Neural progenitor cell (in vitro differentiated cells): ENCODE measurements around the gene CACNG7. TPM values are rescaled to one million over a fixed set of nuclear protein-coding genes. Genes with fewer than 3 reads are reported as not detected.

ENCODE experiments used
- DNase-seq: peaks from one replicate; pipeline ENCODE4 v3.0.0-alpha.2; 2016; ENCODE audit warnings: low spot score
- H2AFZ ChIP-seq: fragments of 200-600 bp; sonication (generic); replicated peaks from 2 replicates; pipeline ENCODE4 v1.6.1; 2016; ENCODE audit warnings: antibody characterized with exemption
- H3F3A ChIP-seq: fragments of 200-600 bp; sonication (generic); 2 replicates; pipeline ENCODE4 v1.6.1; 2016; ENCODE audit warnings: antibody characterized with exemption, low read depth
- H3K27ac ChIP-seq: fragments of 200-600 bp; sonication (generic); 2 replicates; pipeline ENCODE4 v1.5.1; 2016; ENCODE audit warnings: mild to moderate bottlenecking
- H3K27me3 ChIP-seq: fragments of 200-600 bp; sonication (generic); 2 replicates; pipeline ENCODE4 v1.6.1; 2016; ENCODE audit warnings: mild to moderate bottlenecking, moderate library complexity
- H3K36me3 ChIP-seq: fragments of 200-600 bp; sonication (generic); 2 replicates; pipeline ENCODE4 v1.5.1; 2016
- H3K4me1 ChIP-seq: fragments of 200-600 bp; sonication (generic); 2 replicates; pipeline ENCODE4 v1.6.1; 2016; ENCODE audit warnings: mixed run types
- H3K4me2 ChIP-seq: fragments of 200-600 bp; sonication (generic); 2 replicates; pipeline ENCODE4 v1.6.1; 2016
- H3K4me3 ChIP-seq: fragments of 200-600 bp; sonication (generic); 2 replicates; pipeline ENCODE4 v1.5.1; 2016
- H3K79me2 ChIP-seq: fragments of 200-600 bp; sonication (generic); 2 replicates; pipeline ENCODE4 v1.6.1; 2016; ENCODE audit warnings: low read depth
- H3K9ac ChIP-seq: fragments of 200-600 bp; sonication (generic); 2 replicates; pipeline ENCODE4 v1.6.1; 2016
- H3K9me3 ChIP-seq: fragments of 200-600 bp; sonication (generic); 2 replicates; pipeline ENCODE4 v1.5.1; 2016; ENCODE audit warnings: low read depth
- H4K20me1 ChIP-seq: fragments of 200-600 bp; sonication (generic); 2 replicates; pipeline ENCODE4 v1.6.1; 2016; ENCODE audit warnings: low read depth
- H3K27ac Mint-ChIP-seq: 3 replicates; pipeline ENCODE4 v1.8.0; 2021; ENCODE audit warnings: mixed read lengths
- H3K27me3 Mint-ChIP-seq: 2 replicates; pipeline ENCODE4 v1.8.0; 2022; ENCODE audit warnings: low read depth, mild to moderate bottlenecking, inconsistent platforms, moderate library complexity, mixed read lengths; ENCODE audit not compliant: insufficient read depth
- H3K36me3 Mint-ChIP-seq: 3 replicates; pipeline ENCODE4 v1.8.0; 2021; ENCODE audit warnings: mixed read lengths
- H3K4me1 Mint-ChIP-seq: 3 replicates; pipeline ENCODE4 v1.8.0; 2021; ENCODE audit warnings: mixed read lengths
- H3K4me3 Mint-ChIP-seq: 3 replicates; pipeline ENCODE4 v1.8.0; 2021; ENCODE audit warnings: mild to moderate bottlenecking, moderate library complexity, mixed read lengths
- H3K9me3 Mint-ChIP-seq: 3 replicates; pipeline ENCODE4 v1.8.0; 2020; ENCODE audit warnings: mixed read lengths
- CTCF ChIP-seq: fragments of 200-600 bp; sonication (generic); IDR thresholded peaks from 2 replicates; pipeline ENCODE4 v1.5.1; 2017; ENCODE audit warnings: antibody characterized with exemption, mild to moderate bottlenecking
- EZH2 ChIP-seq: fragments of 200-600 bp; sonication (generic); IDR thresholded peaks from 2 replicates; pipeline ENCODE4 v1.6.1; 2017; ENCODE audit warnings: antibody characterized with exemption, mild to moderate bottlenecking, moderate library complexity
- EZH2phosphoT487 ChIP-seq: fragments of 200-600 bp; sonication (generic); IDR thresholded peaks from 2 replicates; pipeline ENCODE4 v1.6.1; 2017; ENCODE audit warnings: antibody characterized with exemption
- total RNA-seq: library from RNA; depleted of rRNA; stranded (reverse); fragments of >200 nt; gene quantifications from 2 replicates; pipeline ENCODE4 v1.2.3, GENCODE V29; 2015; ENCODE audit warnings: low replicate concordance

The CACNG7 gene
- total RNA-seq, 1 donor from 2014 or later: 6.7 TPM

- peak; percentile 91 for DNase-seq
- Histone ChIP-seq H3K9ac (no peak overlapping the region), H3K4me2 (no peak overlapping the region), H3K27me3 (no peaks in the 10 kb centered on the region), H3K9me3 (no peaks in the 10 kb centered on the region), H3K36me3 (no peaks in the 10 kb centered on the region), H4K20me1 (peaks cover 28% of the 10 kb centered on the region), H3K27ac (no peak overlapping the region), H3K79me2 (no peaks in the 10 kb centered on the region), H2AFZ (no peak overlapping the region), H3K4me3 (no peak overlapping the region), H3K4me1 (no peaks in the 10 kb centered on the region), H3F3A (no peaks in the 10 kb centered on the region)
- no peaks in the 10 kb centered on the region for H3K9me3 Mint-ChIP-seq
- H3K27me3 Mint-ChIP-seq: peaks cover 1% of the 10 kb centered on the region
- no peak overlapping the region for H3K4me3 Mint-ChIP-seq
- H3K36me3 Mint-ChIP-seq: peaks cover 36% of the 10 kb centered on the region
- no peak for TF ChIP-seq EZH2
- TF ChIP-seq CTCF: no peak
- no peak for TF ChIP-seq EZH2phosphoT487
- H3K27ac Mint-ChIP-seq: no peak overlapping the region
- no peaks in the 10 kb centered on the region for H3K4me1 Mint-ChIP-seq
Observed at GRCh38 chr19:53927739-53928138, 18.7 kb downstream of the CACNG7 start.

- TF ChIP-seq EZH2phosphoT487: no peak
- Mint-ChIP-seq H3K4me3 (no peak overlapping the region), H3K4me1 (peaks cover 6% of the 10 kb centered on the region), H3K27ac (no peak overlapping the region), H3K36me3 (peaks cover 38% of the 10 kb centered on the region), H3K9me3 (peaks cover 2% of the 10 kb centered on the region), H3K27me3 (peaks cover 2% of the 10 kb centered on the region)
- Histone ChIP-seq H3K79me2 (no peaks in the 10 kb centered on the region), H3K27me3 (no peaks in the 10 kb centered on the region), H3K4me3 (no peak overlapping the region), H3F3A (no peaks in the 10 kb centered on the region), H3K4me1 (peaks cover 6% of the 10 kb centered on the region), H3K27ac (no peak overlapping the region), H3K9ac (no peak overlapping the region), H4K20me1 (peaks cover 3% of the 10 kb centered on the region), H3K36me3 (no peaks in the 10 kb centered on the region), H3K4me2 (peak overlapping the region; percentile 27), H2AFZ (no peak overlapping the region), H3K9me3 (no peaks in the 10 kb centered on the region)
- peak; percentile 36 for DNase-seq
Observed at GRCh38 chr19:53936029-53936428, 27.0 kb downstream of the CACNG7 start.

GRCh38 chr19:53942001-53942786 lies 33.1 kb downstream of the CACNG7 start:
- Mint-ChIP-seq H3K4me1 (peaks cover 6% of the 10 kb centered on the region), H3K4me3 (no peak overlapping the region), H3K9me3 (peaks cover 5% of the 10 kb centered on the region), H3K27me3 (peaks cover 5% of the 10 kb centered on the region), H3K27ac (no peak overlapping the region), H3K36me3 (peaks cover 32% of the 10 kb centered on the region)
- DNase-seq: peak; percentile 96
- Histone ChIP-seq H3F3A (peaks cover 8% of the 10 kb centered on the region), H3K79me2 (no peaks in the 10 kb centered on the region), H3K27me3 (peaks cover 19% of the 10 kb centered on the region), H3K4me3 (peak overlapping the region; percentile 46), H3K9me3 (no peaks in the 10 kb centered on the region), H3K4me2 (peak overlapping the region; percentile 78), H4K20me1 (no peaks in the 10 kb centered on the region), H3K4me1 (peaks cover 3% of the 10 kb centered on the region), H3K9ac (no peak overlapping the region), H2AFZ (no peak overlapping the region), H3K36me3 (no peaks in the 10 kb centered on the region), H3K27ac (no peak overlapping the region)
- TF ChIP-seq CTCF: peak; percentile 73
- TF ChIP-seq EZH2: no peak
- TF ChIP-seq EZH2phosphoT487: no peak

- peak overlapping the region; percentile 31 for H3K27ac Mint-ChIP-seq
- peaks cover 5% of the 10 kb centered on the region for H3K9me3 Mint-ChIP-seq
- no peak for DNase-seq
- H3K9ac ChIP-seq: no peak overlapping the region
- no peaks in the 10 kb centered on the region for H3K9me3 ChIP-seq
- no peak overlapping the region for H3K4me2 ChIP-seq
- no peak overlapping the region for H2AFZ ChIP-seq
- peaks cover 6% of the 10 kb centered on the region for H3K4me1 Mint-ChIP-seq
- H4K20me1 ChIP-seq: no peaks in the 10 kb centered on the region
- peaks cover 3% of the 10 kb centered on the region for H3K4me1 ChIP-seq
- no peak overlapping the region for H3K4me3 Mint-ChIP-seq
- H3K36me3 ChIP-seq: no peaks in the 10 kb centered on the region
- TF ChIP-seq EZH2 (no peak), CTCF (no peak), EZH2phosphoT487 (no peak)
- no peak overlapping the region for H3K4me3 ChIP-seq
- H3K27ac ChIP-seq: no peak overlapping the region
- no peaks in the 10 kb centered on the region for H3K79me2 ChIP-seq
- H3F3A ChIP-seq: peaks cover 8% of the 10 kb centered on the region
- H3K27me3 Mint-ChIP-seq: peaks cover 9% of the 10 kb centered on the region
- peaks cover 19% of the 10 kb centered on the region for H3K27me3 ChIP-seq
- H3K36me3 Mint-ChIP-seq: peaks cover 22% of the 10 kb centered on the region
Observed at GRCh38 chr19:53944416-53944815, 35.3 kb downstream of the CACNG7 start.
